Lung (tissue), 12 donors: ENCODE data around the gene HSPA12B. TPM values are rescaled to one million over a fixed set of nuclear protein-coding genes. Genes with fewer than 3 reads are reported as not detected.

Experiments
- ATAC-seq: fragments of 200-7000 bp; cut with Tn5 transposase; one replicate; pipeline ENCODE4 v1.9.1; 2020; ENCODE audit warnings: moderate number of reproducible peaks; ENCODE audit not compliant: insufficient read depth, low FRiP score
- DNase-seq, 3 donors: peaks; one replicate each; pipeline ENCODE4 v3.0.0-alpha.2; 2013 to 2017
- H3K27ac ChIP-seq, 2 donors: one replicate each; pipeline ENCODE4 v1.5.1; 2013; ENCODE audit warnings: mild to moderate bottlenecking in 2 of 2, moderate library complexity in 2 of 2, control low read depth in 1 of 2, inconsistent platforms in 1 of 2, low read depth in 1 of 2, low read length in 1 of 2
- H3K27me3 ChIP-seq, 3 donors: one replicate each; pipeline ENCODE4 v1.5.1; 2013; ENCODE audit warnings: low read length in 2 of 3; ENCODE audit not compliant: control insufficient read depth in 3 of 3, insufficient read depth in 3 of 3
- H3K36me3 ChIP-seq, 4 donors: one replicate each; pipeline ENCODE4 v1.5.1; 2013; ENCODE audit warnings: low read length in 4 of 4, mild to moderate bottlenecking in 1 of 4, moderate library complexity in 1 of 4; ENCODE audit not compliant: control insufficient read depth in 4 of 4, insufficient read depth in 4 of 4
- H3K4me1 ChIP-seq, 5 donors: one replicate each; pipeline ENCODE4 v1.5.1; 2013; ENCODE audit warnings: low read length in 5 of 5, mild to moderate bottlenecking in 2 of 5, moderate library complexity in 1 of 5; ENCODE audit not compliant: control insufficient read depth in 5 of 5, insufficient read depth in 5 of 5
- H3K4me3 ChIP-seq: one replicate; pipeline ENCODE4 v1.5.1; 2013; ENCODE audit warnings: mild to moderate bottlenecking, control low read depth, moderate library complexity
- H3K9ac ChIP-seq, 2 donors: one replicate each; pipeline ENCODE4 v1.5.1; 2013; ENCODE audit warnings: low read length in 2 of 2, control low read depth in 1 of 2; ENCODE audit not compliant: insufficient read depth in 1 of 2
- H3K9me3 ChIP-seq, 4 donors: one replicate each; pipeline ENCODE4 v1.5.1; 2013; ENCODE audit warnings: low read length in 3 of 4, mild to moderate bottlenecking in 1 of 4, moderate library complexity in 1 of 4; ENCODE audit not compliant: control insufficient read depth in 4 of 4, insufficient read depth in 3 of 4
- CTCF ChIP-seq: IDR thresholded peaks from 2 replicates; pipeline ENCODE4 v1.5.1; 2012; ENCODE audit warnings: mild to moderate bottlenecking; ENCODE audit errors: control extremely low read depth, extremely low read depth
- WGBS, 2 donors: extraction: QIAGEN DNeasy Blood & Tissue Kit; methylation state at CpG; one replicate each; pipeline ENCODE4 v1.1.7; 2013; 5-methylcytosine and 5-hydroxymethylcytosine counted together
- polyA plus RNA-seq, 2 donors: library from polyadenylated mRNA; stranded (reverse); fragments of 200-250 nt; gene quantifications; one replicate each; pipeline ENCODE4 v1.2.1, GENCODE V29; 2013
- total RNA-seq, 2 donors: library from RNA; depleted of rRNA in 1 of 2; stranded (reverse); fragments of >200 nt in 1 of 2; gene quantifications; one replicate each; pipeline ENCODE4 v1.2.1, GENCODE V29; 2014 to 2021
- donor health status: control.
- donor health status: control.
- donor health status: Bipolar disorder and iron deficiency.
- donor health status: healthy.
- donor health status: DM: yes; HTN: yes; CAD: no.

Gene HSPA12B
- total and polyA plus RNA-seq, 4 donors, result 11.4 to 28.3 (median 19.9) TPM

DNA sequence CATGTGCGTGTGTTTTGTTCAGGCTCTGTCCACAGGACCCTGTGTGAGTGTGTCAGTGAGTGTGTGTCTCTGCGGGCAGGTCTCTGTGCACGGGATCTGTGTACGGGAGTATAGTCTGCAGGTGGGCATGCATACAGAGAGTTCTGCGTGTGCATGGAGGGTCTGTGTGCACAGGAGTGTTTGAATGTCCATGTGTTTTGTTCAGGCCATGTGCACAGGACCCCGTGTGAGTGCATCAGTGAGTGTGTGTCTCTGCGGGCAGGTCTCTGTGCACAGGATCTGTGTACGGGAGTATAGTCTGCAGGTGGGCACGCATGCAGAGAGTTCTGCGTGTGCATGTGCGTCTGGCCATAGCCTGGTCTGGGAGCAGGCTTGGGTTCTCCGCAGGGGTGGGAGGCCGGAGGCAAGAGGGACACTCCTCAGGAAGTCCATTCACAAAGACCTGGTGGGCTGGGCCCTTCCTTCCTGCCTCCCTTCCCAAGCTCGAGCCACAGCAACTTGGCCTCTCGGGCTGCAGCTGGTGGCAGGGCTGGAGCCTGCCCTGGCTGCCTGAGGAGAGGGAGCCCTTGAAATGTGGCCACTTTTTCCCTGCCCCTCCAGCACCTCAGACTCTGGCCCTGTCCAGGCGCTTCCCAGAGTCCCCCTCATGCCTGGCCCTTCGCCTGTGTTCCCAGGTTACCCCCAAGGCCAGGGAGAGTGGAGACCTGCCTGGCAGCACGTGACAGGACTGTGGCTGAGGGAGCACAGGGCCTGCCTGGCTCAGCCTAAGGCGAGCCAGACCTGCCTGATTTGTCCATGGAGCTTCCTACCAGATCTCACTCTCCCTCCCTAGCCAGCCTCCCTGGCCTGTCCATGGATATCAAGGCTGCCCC is 6.8 kb downstream of the HSPA12B start:
- no peak for TF ChIP-seq CTCF
- WGBS, 2 donors, result 65 to 75% methylated on average over 18 to 19 of the region's 19 CpGs
- DNase-seq (peak in 1 of 3 donors; percentile 50), ATAC-seq (no peak)
- H3K27me3 ChIP-seq, result no peaks in the 10 kb centered on the region
- H3K4me1 ChIP-seq, result peaks cover 0 to 27% (median 13%) of the 10 kb centered on the region in 5 donors
- H3K9ac ChIP-seq, result no peak overlapping the region
- peak overlapping the region; percentile 77 to 91 for H3K27ac ChIP-seq
- peaks cover 0 to 10% (median 7%) of the 10 kb centered on the region in 4 donors for H3K36me3 ChIP-seq
- H3K4me3 ChIP-seq, result no peak overlapping the region
- no peaks in the 10 kb centered on the region for H3K9me3 ChIP-seq

DNA sequence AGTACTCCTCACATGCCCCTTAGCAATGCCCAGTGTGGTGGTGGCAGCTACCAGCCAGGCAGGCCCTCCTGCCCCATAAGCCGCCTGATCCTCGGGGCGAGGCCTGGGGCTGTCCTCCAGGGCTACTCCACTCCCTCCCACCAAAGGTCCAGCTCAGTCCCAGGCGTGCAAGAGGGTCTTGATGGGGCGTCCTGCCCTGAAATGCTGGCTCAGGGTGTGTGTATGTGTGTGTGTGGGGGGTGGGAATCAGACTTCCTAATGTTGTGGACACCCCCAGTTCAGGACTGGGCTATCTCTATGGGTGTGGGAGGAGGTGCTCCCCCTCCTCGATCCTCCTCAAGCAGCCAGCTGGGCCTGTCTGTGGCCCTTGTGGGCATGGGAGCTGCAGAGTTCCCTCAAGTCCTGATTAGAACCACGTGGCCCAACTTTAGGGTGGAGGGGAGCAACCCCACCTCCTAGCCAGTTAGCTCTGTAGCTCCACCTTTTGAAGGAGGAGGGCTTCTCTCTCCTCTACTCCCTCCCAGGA is 7.5 kb downstream of the HSPA12B start:
- Histone ChIP-seq H3K9me3 (no peaks in the 10 kb centered on the region), H3K9ac (no peak overlapping the region), H3K27ac (peak overlapping the region; percentile 77 to 91), H3K36me3 (peaks cover 0 to 11% (median 7%) of the 10 kb centered on the region in 4 donors), H3K4me1 (peaks cover 0 to 25% (median 13%) of the 10 kb centered on the region in 5 donors), H3K4me3 (no peak overlapping the region), H3K27me3 (peaks cover 0 to 4% (median 0%) of the 10 kb centered on the region in 3 donors)
- no peak for ATAC-seq
- no peak for TF ChIP-seq CTCF
- WGBS, 2 donors, result 71 to 76% methylated on average over 7 of the region's 7 CpGs
- no peak for DNase-seq

GRCh38 chr20:3740615-3741301 is 8.3 kb downstream of the HSPA12B start:
- Histone ChIP-seq H3K9ac (no peak overlapping the region), H3K4me3 (no peak overlapping the region), H3K27me3 (peaks cover 0 to 4% (median 0%) of the 10 kb centered on the region in 3 donors), H3K9me3 (no peaks in the 10 kb centered on the region), H3K4me1 (peaks cover 0 to 25% (median 13%) of the 10 kb centered on the region in 5 donors), H3K27ac (peak overlapping the region in 1 of 2 donors; percentile 91), H3K36me3 (peaks cover 0 to 11% (median 7%) of the 10 kb centered on the region in 4 donors)
- ATAC-seq (no peak), DNase-seq (no peak)
- 92 to 95% methylated on average over 15 of the region's 15 CpGs for WGBS, 2 donors
- TF ChIP-seq CTCF, result no peak
